Psoas muscle (tissue), 8 donors: ENCODE results near the gene FKRP. TPM values are rescaled to one million over a fixed set of nuclear protein-coding genes. Genes with fewer than 3 reads are reported as not detected.
A peak's percentile ranks its signal among the peaks of the same experiment; 100 is the strongest.

ENCODE experiments used
- ATAC-seq, 4 donors: fragments of 200-7000 bp; cut with Tn5 transposase; one replicate each; pipeline ENCODE4 v1.9.1; 2020; ENCODE audit warnings: moderate library complexity in 3 of 4, mild to moderate bottlenecking in 2 of 4
- DNase-seq, 2 donors: peaks; one replicate each; pipeline ENCODE4 v3.0.0-alpha.2; 2020
- H3K27ac ChIP-seq: fragments of 200-600 bp; one replicate; pipeline ENCODE4 v1.8.0; 2022
- H3K27me3 ChIP-seq, 3 donors: fragments of 200-600 bp in 1 of 3; one replicate each; pipeline versions ENCODE4 v1.6.1 to v1.8.0; 2013 to 2022; ENCODE audit warnings: low read length in 2 of 3, mild to moderate bottlenecking in 2 of 3, moderate library complexity in 1 of 3; ENCODE audit not compliant: insufficient read depth in 3 of 3
- H3K36me3 ChIP-seq, 2 donors: fragments of 200-600 bp in 1 of 2; one replicate each; pipeline versions ENCODE4 v1.6.1 to v1.8.0; 2013 to 2022; ENCODE audit warnings: low read depth in 1 of 2, mild to moderate bottlenecking in 1 of 2, moderate library complexity in 1 of 2; ENCODE audit not compliant: insufficient read depth in 1 of 2
- H3K4me1 ChIP-seq: fragments of 200-600 bp; one replicate; pipeline ENCODE4 v1.8.0; 2022
- H3K4me3 ChIP-seq: fragments of 200-600 bp; one replicate; pipeline ENCODE4 v1.8.0; 2022; ENCODE audit warnings: mild to moderate bottlenecking
- H3K9me3 ChIP-seq: fragments of 200-600 bp; one replicate; pipeline ENCODE4 v1.8.0; 2022
- WGBS, 3 donors: extraction: QIAGEN DNeasy Blood & Tissue Kit; methylation state at CpG; one replicate each; pipeline versions ENCODE4 v1.1.6 to v1.1.7; 2013; 5-methylcytosine and 5-hydroxymethylcytosine counted together
- intact Hi-C, 2 donors: fragments of 100-400 bp; cut with DNase I; formaldehyde crosslinking; loops; one replicate each; pipeline versions ENCODE4 v1.11.0 to v1.14.2; 2022
- polyA plus RNA-seq, 3 donors: library from polyadenylated mRNA; stranded (reverse); fragments of 200-250 nt; gene quantifications; one replicate each; pipeline ENCODE4 v1.2.3, GENCODE V29; 2013
- total RNA-seq, 4 donors: library from RNA; stranded (reverse); fragmentation: NEBNext Ultra II Directional in 2 of 4; extraction: Animal tissue kit (Norgen Biotek cat#: 25700) in 2 of 4; gene quantifications; one replicate each; pipeline versions ENCODE4 v1.2.1 to v1.2.4, GENCODE V29; 2021 to 2023
- TF ChIP-seq, protein P1 (sequence below): fragments of 200-600 bp; IDR thresholded peaks from one replicate; pipeline ENCODE4 v1.8.0; 2022; ENCODE audit warnings: antibody characterized with exemption
- donor health status: healthy with polysubstance abuse.
- donor health status: DM: no; HTN: no; CAD: no; lungs with moderate emphysema.
- donor health status: Bipolar disorder and iron deficiency.
- donor health status: healthy.
- donor health status: DM: yes; HTN: yes; CAD: no.
- donor health status: DM: no; HTN: no; CAD: no.
- donor health status: DM: no; HTN: no; CAD: no.
- donor health status: DM: yes; HTN: yes; CAD: no.

FKRP gene
- total and polyA plus RNA-seq, 7 donors: 11.6 to 24.5 (median 15.0) TPM

- H3K4me1 ChIP-seq: peaks cover 18% of the 10 kb centered on the region
- DNase-seq: no peak
- peak overlapping the region; percentile 72 for H3K27ac ChIP-seq
- 1 to 2% (median 1%) methylated on average over 20 of the region's 20 CpGs for WGBS, 3 donors
- ATAC-seq: peak in 3 of 4 donors; percentile 14 to 29 (median 25)
- peak overlapping the region; percentile 89 for H3K4me3 ChIP-seq
- TF ChIP-seq, protein P1, sequence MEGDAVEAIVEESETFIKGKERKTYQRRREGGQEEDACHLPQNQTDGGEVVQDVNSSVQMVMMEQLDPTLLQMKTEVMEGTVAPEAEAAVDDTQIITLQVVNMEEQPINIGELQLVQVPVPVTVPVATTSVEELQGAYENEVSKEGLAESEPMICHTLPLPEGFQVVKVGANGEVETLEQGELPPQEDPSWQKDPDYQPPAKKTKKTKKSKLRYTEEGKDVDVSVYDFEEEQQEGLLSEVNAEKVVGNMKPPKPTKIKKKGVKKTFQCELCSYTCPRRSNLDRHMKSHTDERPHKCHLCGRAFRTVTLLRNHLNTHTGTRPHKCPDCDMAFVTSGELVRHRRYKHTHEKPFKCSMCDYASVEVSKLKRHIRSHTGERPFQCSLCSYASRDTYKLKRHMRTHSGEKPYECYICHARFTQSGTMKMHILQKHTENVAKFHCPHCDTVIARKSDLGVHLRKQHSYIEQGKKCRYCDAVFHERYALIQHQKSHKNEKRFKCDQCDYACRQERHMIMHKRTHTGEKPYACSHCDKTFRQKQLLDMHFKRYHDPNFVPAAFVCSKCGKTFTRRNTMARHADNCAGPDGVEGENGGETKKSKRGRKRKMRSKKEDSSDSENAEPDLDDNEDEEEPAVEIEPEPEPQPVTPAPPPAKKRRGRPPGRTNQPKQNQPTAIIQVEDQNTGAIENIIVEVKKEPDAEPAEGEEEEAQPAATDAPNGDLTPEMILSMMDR: no peak
- intact Hi-C loops: no loop called here
- peaks cover 0 to 29% of the 10 kb centered on the region in 2 donors for H3K36me3 ChIP-seq
- no peaks in the 10 kb centered on the region for H3K9me3 ChIP-seq
- no peaks in the 10 kb centered on the region for H3K27me3 ChIP-seq
Measured at GRCh38 chr19:46716672-46717033, 29.2 kb upstream of the FKRP start.

GRCh38 chr19:46717034-46717715, 28.7 kb upstream of the FKRP start, which contains the start of gene PRKD2:
Gene PRKD2 (minus strand): TSS chr19:46717114. CDS start chr19:46716370, 744 bp downstream.
- Histone ChIP-seq H3K36me3 (peaks cover 5 to 35% of the 10 kb centered on the region in 2 donors), H3K4me3 (peak within 1 kb of the TSS; percentile 89), H3K27ac (peak within 1 kb of the TSS; percentile 72), H3K4me1 (peaks cover 18% of the 10 kb centered on the region), H3K9me3 (no peaks in the 10 kb centered on the region), H3K27me3 (no peaks in the 10 kb centered on the region)
- TF ChIP-seq, protein P1: no peak
- WGBS, 3 donors: 1 to 4% (median 1%) methylated on average over 35 to 52 of the region's 52 CpGs
- DNase-seq (peak; percentile 93 to 94), ATAC-seq (peak; percentile 81 to 92 (median 88))
- intact Hi-C loops: no loop called here

- DNase-seq: no peak
- no peaks in the 10 kb centered on the region for H3K9me3 ChIP-seq
- H3K4me3 ChIP-seq: peak overlapping the region; percentile 89
- intact Hi-C loops: no loop called here
- no peaks in the 10 kb centered on the region for H3K27me3 ChIP-seq
- H3K27ac ChIP-seq: peak overlapping the region; percentile 72
- TF ChIP-seq, protein P1: no peak
- WGBS, 3 donors: 26 to 34% (median 33%) methylated on average over 9 of the region's 9 CpGs
- H3K4me1 ChIP-seq: peaks cover 18% of the 10 kb centered on the region
- peak; percentile 5 to 13 (median 8) for ATAC-seq
- peaks cover 9 to 40% of the 10 kb centered on the region in 2 donors for H3K36me3 ChIP-seq
Measured at GRCh38 chr19:46717716-46718143, 28.1 kb upstream of the FKRP start.

DNA sequence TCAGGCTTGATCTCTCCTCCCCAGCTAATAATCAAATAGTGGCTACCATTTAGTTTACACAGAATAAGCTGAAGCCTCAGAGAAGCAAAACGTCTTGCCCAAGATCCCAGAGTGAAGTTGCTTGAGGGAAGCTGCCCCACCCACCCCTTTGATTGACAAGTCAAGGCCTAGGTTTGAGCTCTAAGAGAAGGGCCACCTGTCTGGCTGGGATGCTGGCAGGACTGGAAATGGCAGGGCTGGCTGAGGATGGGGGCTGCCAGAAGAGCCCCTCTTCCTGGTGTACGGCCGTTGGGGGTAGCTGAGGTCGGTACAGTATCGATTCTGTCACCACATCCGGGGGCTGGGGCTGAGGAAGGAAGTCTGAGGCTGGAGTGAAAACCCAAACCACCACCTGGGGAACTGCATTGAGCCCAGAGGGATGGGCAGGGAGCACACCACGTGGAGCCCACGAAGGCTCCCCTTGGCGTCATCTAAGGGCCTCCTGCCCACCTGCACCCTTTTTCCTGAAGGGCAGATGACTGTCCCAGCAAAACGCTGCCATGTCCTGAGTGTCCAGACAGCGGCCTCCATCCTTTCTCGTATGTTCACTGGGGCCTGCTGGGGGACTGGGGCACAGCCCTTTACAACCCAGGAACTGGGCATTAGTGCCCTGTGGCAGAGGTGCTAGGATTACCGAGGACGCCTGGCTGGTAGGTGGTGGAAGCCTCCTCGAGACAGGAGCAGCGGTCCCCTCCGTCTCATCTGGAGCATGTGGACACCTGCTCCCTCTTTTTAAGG, 27.5 kb upstream of the FKRP start:
- Histone ChIP-seq H3K9me3 (no peaks in the 10 kb centered on the region), H3K4me1 (peaks cover 18% of the 10 kb centered on the region), H3K27ac (peak overlapping the region; percentile 72), H3K4me3 (no peak overlapping the region), H3K27me3 (no peaks in the 10 kb centered on the region), H3K36me3 (peaks cover 11 to 46% of the 10 kb centered on the region in 2 donors)
- peak in 2 of 4 donors; percentile 3 to 9 for ATAC-seq
- WGBS, 3 donors: 60 to 63% (median 61%) methylated on average over 17 of the region's 17 CpGs
- no peak for DNase-seq
- intact Hi-C loops: no loop called here
- TF ChIP-seq, protein P1: no peak
